HG02610 (cell line): Measurements from ENCODE around the gene TK2.
"Not testable (repeated sequence)": the region's sequence is repeated elsewhere in the genome, so short reads cannot be mapped to it uniquely, and the experiment has no call there.

Experiments
- ATAC-seq: cut with Tn5 transposase; IDR thresholded peaks from one replicate; pipeline ENCODE4 v1.9.1; 2021; ENCODE audit warnings: mild to moderate bottlenecking, moderate library complexity; ENCODE audit not compliant: unreplicated experiment

Gene TK2

GRCh38 chr16:66471264-66471663 is 78.7 kb downstream of the TK2 start:
- ATAC-seq = no peak

- ATAC-seq = no peak
These were observed 79.4 kb downstream of the TK2 start for GRCh38 chr16:66470556-66470955.

- ATAC-seq = no peak
These were observed 79.9 kb downstream of the TK2 start for GRCh38 chr16:66469947-66470546.

DNA sequence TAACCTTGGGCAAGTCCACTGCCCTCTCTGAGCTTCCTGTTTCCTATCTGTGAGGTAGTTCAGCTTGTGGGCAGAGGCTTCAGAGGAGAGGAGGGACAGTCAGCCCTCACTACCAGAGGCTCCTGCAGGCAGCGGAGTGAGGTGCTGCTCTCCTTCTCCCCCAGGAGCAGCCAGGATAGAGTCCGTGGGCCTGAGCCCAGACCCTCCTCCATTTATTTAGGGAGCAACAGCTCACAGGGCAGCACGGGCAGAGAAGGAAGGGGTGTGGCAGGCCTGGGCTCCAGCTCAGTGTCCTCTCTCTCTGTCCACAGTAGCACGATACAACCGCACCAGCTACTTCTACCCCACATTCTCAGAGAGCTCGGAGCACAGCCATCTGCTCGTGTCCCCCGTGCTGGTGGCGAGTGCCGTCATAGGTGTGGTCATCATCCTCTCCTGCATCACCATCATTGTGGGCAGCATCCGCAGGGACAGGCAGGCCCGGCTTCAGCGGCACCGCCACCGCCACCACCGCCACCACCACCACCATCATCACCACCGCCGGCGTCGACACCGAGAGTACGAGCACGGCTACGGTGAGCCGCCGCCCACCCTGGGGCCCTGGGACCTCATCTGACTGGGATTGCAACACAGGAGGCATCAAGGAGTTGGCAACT is 80.5 kb downstream of the TK2 start:
- ATAC-seq = no peak

GRCh38 chr16:66468321-66468965 is 81.5 kb downstream of the TK2 start:
- ATAC-seq = no peak

- no peak for ATAC-seq
These were observed 82.3 kb downstream of the TK2 start for GRCh38 chr16:66467611-66468010.

DNA sequence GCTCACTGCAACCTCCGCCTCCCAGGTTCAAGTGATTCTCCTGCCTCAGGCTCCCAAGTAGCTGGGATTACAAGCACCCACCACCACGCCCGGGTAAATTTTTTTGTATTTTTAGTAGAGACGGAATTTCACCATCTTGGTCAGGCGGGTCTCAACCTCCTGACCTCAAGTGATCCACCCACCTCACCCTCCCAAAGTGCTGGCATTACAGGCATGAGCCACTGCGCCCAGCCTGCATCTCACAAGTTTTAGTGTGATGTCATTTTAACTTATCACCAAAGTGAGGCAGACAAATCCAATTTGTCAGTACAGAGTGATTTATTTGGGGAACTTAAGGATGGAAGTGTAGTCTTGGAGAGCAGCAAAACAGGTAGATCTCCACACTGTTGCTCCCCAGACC is 83.3 kb downstream of the TK2 start:
- not testable (repeated sequence) for ATAC-seq

DNA sequence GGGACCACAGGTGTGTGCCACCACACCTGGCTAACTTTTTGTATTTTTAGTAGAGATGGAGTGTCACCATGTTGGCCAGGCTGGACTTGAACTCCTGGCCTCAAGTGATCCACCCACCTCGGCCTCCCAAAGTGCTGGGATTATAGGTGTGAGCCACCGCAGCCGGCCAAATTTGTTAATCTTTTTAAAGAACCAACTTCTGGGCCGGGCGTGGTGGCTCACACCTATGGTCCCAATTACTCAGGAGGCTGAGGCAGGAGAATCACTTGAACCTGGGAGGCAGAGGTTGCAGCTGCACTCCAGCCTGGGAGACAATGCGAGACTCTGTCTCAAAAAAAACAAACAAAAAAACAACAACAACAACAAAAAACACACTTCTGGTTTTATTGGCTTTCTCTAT is 84.0 kb downstream of the TK2 start:
- ATAC-seq = not testable (repeated sequence)

DNA sequence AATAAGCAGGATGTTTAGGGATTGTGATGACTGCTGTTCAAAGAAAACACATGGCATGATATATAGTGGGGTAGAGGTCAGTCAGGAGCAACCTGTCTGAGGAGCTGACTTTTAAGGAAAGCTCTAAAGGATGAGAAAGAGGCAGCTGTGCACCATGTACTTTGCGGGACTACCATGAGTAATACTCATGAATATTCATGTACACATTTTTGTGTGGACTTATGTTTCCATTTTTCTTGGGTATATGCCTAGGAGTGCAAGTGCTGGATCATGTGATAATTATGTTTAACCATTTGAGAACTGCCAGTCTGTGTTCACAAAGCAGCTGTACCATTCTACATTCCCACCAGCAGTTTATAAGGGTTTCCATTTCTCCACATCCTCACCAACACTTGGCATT is 87.0 kb downstream of the TK2 start:
- ATAC-seq = no peak

DNA sequence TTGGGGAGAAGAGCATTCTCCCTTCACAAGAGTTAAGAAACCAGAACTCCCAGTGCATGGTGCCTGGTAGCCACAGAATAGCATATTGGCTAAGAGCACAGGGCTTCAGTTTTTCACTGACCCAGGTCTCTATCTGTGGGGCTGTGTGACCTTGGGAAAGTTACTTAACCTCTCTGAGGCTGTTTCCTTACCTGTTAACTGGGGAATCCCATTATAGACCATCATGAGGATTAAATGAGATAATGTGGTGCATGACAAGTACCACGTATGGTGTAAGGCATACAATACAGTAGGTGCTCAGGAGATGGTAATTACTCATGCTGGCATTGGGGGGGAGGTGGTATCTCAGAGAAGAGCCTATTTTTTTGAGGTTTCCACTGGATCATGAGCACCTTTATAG is 89.2 kb downstream of the TK2 start:
- ATAC-seq = no peak

- no peak for ATAC-seq
These were observed 90.0 kb downstream of the TK2 start for GRCh38 chr16:66459878-66460277.

- ATAC-seq = no peak
These were observed 91.1 kb downstream of the TK2 start for GRCh38 chr16:66458853-66459252.

- no peak for ATAC-seq
These were observed 91.6 kb downstream of the TK2 start for GRCh38 chr16:66458292-66458691.
